ENCODE data around the gene NFE2L1. TPM values are rescaled to one million over a fixed set of nuclear protein-coding genes. Genes with fewer than 3 reads are reported as not detected.

NFE2L1 gene
- total RNA-seq, 3 donors from 2014 or later (not counting 1 experiment from before 2014, with no cell fraction given), result 38.6 to 53.4 (median 47.5) TPM

DNA sequence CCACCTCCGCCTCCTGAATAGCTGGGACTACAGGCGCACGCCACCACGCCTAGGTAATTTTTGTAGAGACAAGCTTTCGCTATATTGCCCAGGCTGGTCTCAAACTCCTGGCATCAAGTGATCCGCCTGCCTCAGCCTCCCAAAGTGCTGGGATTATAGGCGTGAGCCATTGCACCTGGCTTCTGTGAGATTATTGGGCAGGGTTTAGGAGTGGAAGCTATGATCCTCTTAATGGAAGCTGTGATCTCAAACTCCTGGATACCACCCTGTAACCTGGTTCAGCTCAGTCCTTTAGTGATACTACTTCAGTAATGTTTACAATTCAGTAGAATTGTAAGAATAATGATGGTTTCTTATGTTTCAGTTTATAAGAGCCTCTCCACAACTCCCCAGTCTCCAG, 14.1 kb downstream of the NFE2L1 start:
- H3K27me3 ChIP-seq (ENCODE audit: control insufficient read depth, insufficient read depth, low read length), result no peaks in the 10 kb centered on the region
- intact Hi-C loops (cut with micrococcal nuclease), result no loop called here
- WGBS (ENCODE audit: insufficient coverage), result 97% methylated on average over 7 of the region's 7 CpGs
- H3K4me1 ChIP-seq (ENCODE audit: control insufficient read depth, insufficient read depth, low read length), result no peaks in the 10 kb centered on the region
- DNase-seq, result no peak
- no peak overlapping the region for H3K27ac ChIP-seq (ENCODE audit: low read length)
- Mint-ChIP-seq H3K4me3 (no peak overlapping the region), H3K36me3 (no peaks in the 10 kb centered on the region), H3K27ac (no peak overlapping the region), H3K9me3 (no peaks in the 10 kb centered on the region), H3K4me1 (peaks cover 0 to 9% of the 10 kb centered on the region in 2 donors), H3K27me3 (ENCODE audit: low read depth in 2 of 2) (no peaks in the 10 kb centered on the region)
- peaks cover 67% of the 10 kb centered on the region for H3K36me3 ChIP-seq (ENCODE audit: control insufficient read depth, insufficient read depth, low read length)
- no peak overlapping the region for H3K4me3 ChIP-seq (ENCODE audit: low read length)
- no peak for ATAC-seq
- no peaks in the 10 kb centered on the region for H3K9me3 ChIP-seq (ENCODE audit: control insufficient read depth, insufficient read depth, low read length)
- TF ChIP-seq, protein P1, sequence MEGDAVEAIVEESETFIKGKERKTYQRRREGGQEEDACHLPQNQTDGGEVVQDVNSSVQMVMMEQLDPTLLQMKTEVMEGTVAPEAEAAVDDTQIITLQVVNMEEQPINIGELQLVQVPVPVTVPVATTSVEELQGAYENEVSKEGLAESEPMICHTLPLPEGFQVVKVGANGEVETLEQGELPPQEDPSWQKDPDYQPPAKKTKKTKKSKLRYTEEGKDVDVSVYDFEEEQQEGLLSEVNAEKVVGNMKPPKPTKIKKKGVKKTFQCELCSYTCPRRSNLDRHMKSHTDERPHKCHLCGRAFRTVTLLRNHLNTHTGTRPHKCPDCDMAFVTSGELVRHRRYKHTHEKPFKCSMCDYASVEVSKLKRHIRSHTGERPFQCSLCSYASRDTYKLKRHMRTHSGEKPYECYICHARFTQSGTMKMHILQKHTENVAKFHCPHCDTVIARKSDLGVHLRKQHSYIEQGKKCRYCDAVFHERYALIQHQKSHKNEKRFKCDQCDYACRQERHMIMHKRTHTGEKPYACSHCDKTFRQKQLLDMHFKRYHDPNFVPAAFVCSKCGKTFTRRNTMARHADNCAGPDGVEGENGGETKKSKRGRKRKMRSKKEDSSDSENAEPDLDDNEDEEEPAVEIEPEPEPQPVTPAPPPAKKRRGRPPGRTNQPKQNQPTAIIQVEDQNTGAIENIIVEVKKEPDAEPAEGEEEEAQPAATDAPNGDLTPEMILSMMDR (IDR thresholded peaks at IDR 0.05), result no peak

GRCh38 chr17:48064638-48065037, 16.5 kb downstream of the NFE2L1 start:
- Mint-ChIP-seq H3K4me3 (no peak overlapping the region), H3K9me3 (no peaks in the 10 kb centered on the region), H3K27ac (peak overlapping the region in 1 of 2 donors; percentile 29), H3K27me3 (ENCODE audit: low read depth in 2 of 2) (no peaks in the 10 kb centered on the region), H3K4me1 (peaks cover 0 to 2% of the 10 kb centered on the region in 2 donors), H3K36me3 (no peaks in the 10 kb centered on the region)
- Histone ChIP-seq H3K36me3 (ENCODE audit: control insufficient read depth, insufficient read depth, low read length) (peaks cover 46% of the 10 kb centered on the region), H3K27ac (ENCODE audit: low read length) (no peak overlapping the region), H3K4me1 (ENCODE audit: control insufficient read depth, insufficient read depth, low read length) (no peaks in the 10 kb centered on the region), H3K4me3 (ENCODE audit: low read length) (no peak overlapping the region), H3K27me3 (ENCODE audit: control insufficient read depth, insufficient read depth, low read length) (no peaks in the 10 kb centered on the region), H3K9me3 (ENCODE audit: control insufficient read depth, insufficient read depth, low read length) (no peaks in the 10 kb centered on the region)
- ATAC-seq (no peak), DNase-seq (no peak)
- TF ChIP-seq, protein P1 (IDR thresholded peaks at IDR 0.05), result no peak
- intact Hi-C loops (cut with micrococcal nuclease), result no loop called here
- 91% methylated on average over 3 of the region's 3 CpGs for WGBS (ENCODE audit: insufficient coverage)

DNA sequence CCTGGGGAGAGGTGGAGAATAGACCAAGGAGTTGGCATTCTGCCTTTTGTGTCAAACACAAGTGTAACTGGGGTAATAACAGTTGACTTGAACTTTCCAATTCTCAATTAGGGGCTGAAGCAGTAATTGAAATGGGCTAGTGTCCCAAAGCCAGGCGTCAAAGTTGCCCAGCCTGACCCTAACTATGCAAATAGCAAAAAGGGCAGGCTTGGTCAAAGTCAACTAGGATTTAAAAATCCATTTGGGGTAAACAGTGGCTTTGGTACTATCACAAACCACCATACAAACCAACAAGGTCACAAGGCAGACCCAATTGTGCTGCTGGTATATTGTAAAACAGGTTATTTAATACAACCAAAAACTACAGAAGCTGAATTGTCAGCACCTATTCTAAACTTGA, 18.0 kb downstream of the NFE2L1 start:
- no peaks in the 10 kb centered on the region for H3K4me1 Mint-ChIP-seq
- H3K27me3 ChIP-seq (ENCODE audit: control insufficient read depth, insufficient read depth, low read length), result no peaks in the 10 kb centered on the region
- intact Hi-C loops (cut with micrococcal nuclease), result no loop called here
- no peak overlapping the region for H3K27ac ChIP-seq (ENCODE audit: low read length)
- 100% methylated on average over 1 of the region's 1 CpG for WGBS (ENCODE audit: insufficient coverage)
- no peak overlapping the region for H3K27ac Mint-ChIP-seq
- no peaks in the 10 kb centered on the region for H3K9me3 Mint-ChIP-seq
- no peak overlapping the region for H3K4me3 ChIP-seq (ENCODE audit: low read length)
- no peaks in the 10 kb centered on the region for H3K36me3 Mint-ChIP-seq
- ATAC-seq (no peak), DNase-seq (no peak)
- peaks cover 38% of the 10 kb centered on the region for H3K36me3 ChIP-seq (ENCODE audit: control insufficient read depth, insufficient read depth, low read length)
- no peaks in the 10 kb centered on the region for H3K4me1 ChIP-seq (ENCODE audit: control insufficient read depth, insufficient read depth, low read length)
- TF ChIP-seq, protein P1 (IDR thresholded peaks at IDR 0.05), result no peak
- no peak overlapping the region for H3K4me3 Mint-ChIP-seq
- no peaks in the 10 kb centered on the region for H3K27me3 Mint-ChIP-seq (ENCODE audit: low read depth in 2 of 2)
- H3K9me3 ChIP-seq (ENCODE audit: control insufficient read depth, insufficient read depth, low read length), result no peaks in the 10 kb centered on the region

DNA sequence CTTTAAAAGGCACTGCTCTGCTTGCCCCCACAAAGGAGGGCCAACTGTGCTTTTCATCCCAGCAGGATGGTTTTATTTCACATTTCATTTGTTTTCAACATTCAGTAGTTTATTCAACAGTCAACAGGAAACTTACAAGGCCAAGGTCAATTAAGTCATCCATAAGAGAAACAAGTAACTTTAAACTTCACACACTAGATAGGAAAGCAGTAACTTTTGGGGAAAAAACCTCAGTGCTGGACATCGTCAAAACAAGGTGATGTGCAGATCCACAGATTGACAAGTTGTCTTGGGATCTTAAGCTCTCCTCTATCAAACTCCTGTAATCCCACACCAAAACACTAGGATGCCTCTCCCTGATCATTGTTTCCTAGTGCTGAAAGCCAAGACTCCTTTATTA, 18.5 kb downstream of the NFE2L1 start:
- no peak for ATAC-seq
- no peaks in the 10 kb centered on the region for H3K27me3 Mint-ChIP-seq (ENCODE audit: low read depth in 2 of 2)
- Histone ChIP-seq H3K4me1 (ENCODE audit: control insufficient read depth, insufficient read depth, low read length) (no peaks in the 10 kb centered on the region), H3K9me3 (ENCODE audit: control insufficient read depth, insufficient read depth, low read length) (no peaks in the 10 kb centered on the region), H3K27me3 (ENCODE audit: control insufficient read depth, insufficient read depth, low read length) (no peaks in the 10 kb centered on the region), H3K27ac (ENCODE audit: low read length) (no peak overlapping the region), H3K36me3 (ENCODE audit: control insufficient read depth, insufficient read depth, low read length) (peaks cover 39% of the 10 kb centered on the region), H3K4me3 (ENCODE audit: low read length) (no peak overlapping the region)
- H3K27ac Mint-ChIP-seq, result peak overlapping the region in 1 of 2 donors; percentile 31
- TF ChIP-seq, protein P1 (IDR thresholded peaks at IDR 0.05), result no peak
- H3K4me3 Mint-ChIP-seq, result no peak overlapping the region
- no peaks in the 10 kb centered on the region for H3K9me3 Mint-ChIP-seq
- no peak for DNase-seq
- no peaks in the 10 kb centered on the region for H3K36me3 Mint-ChIP-seq
- 100% methylated on average over 1 of the region's 1 CpG for WGBS (ENCODE audit: insufficient coverage)
- intact Hi-C loops (cut with micrococcal nuclease), result no loop called here
- H3K4me1 Mint-ChIP-seq, result no peaks in the 10 kb centered on the region
